NCI-H187 (cell line): ENCODE measurements around the gene FNTB.
"Not testable (repeated sequence)": the region's sequence is repeated elsewhere in the genome, so short reads cannot be mapped to it uniquely, and the experiment has no call there.

Experiments used
- DNase-seq, 2 experiments: peaks; one replicate each; lab custom pipeline; 2025; lab: John Stamatoyannopoulos, UW

The FNTB gene

DNA sequence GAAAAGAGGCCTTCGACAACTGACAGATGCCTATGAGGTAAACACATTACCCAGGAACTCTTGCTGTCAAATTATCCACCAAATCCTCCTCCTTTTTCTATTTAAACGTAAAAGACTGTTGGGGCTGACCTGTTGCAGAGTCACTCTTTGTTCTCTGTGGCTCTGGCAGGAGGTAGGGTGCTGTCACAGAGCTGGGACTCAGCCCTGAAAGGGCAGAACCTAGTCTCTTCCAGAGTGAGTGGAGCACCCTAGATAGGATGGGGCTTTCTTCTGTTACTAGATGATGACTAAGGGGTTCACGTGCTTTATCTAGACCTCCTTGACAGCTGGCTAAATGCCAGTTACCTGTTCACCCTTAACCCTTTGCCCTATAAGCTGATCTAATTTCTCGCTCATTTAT is 25.7 kb downstream of the FNTB start:
- DNase-seq, result no peak

DNA sequence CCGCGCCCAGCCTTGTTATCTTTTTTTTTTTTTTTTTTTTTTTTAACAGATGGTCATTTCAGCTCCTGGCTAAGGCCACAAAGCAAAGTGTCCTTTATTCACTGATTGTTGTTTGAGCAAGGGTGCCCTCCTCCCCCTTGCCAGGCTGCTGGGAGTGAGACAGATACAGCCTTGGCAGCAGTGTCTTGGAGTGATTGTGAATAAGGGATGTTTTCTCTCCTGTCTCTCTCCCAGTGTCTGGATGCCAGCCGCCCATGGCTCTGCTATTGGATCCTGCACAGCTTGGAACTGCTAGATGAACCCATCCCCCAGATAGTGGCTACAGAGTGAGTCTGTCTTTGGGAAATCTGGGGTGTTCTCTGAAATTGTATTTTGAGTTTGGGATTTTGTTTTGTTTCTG is 28.7 kb downstream of the FNTB start:
- DNase-seq, result no peak

DNA sequence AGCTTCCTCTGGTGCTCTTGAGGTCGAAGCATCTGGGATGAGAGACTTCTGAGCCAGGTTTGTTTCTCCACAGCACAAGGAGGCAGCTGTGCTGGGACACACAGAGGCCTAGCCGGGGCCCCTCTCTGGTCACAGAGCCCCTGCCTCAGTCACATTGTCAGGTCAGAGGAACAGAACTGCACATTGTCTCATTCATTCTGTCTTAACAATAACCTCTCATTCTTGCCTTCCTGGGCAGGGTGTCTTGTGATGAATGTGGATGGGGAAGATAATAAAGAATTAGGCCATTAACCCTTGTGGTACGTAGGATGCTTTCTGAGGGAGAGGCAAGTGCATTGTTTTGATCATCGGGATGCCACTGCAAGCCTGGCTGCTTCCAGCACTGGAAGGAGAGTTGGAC is 29.8 kb downstream of the FNTB start:
- no peak for DNase-seq

DNA sequence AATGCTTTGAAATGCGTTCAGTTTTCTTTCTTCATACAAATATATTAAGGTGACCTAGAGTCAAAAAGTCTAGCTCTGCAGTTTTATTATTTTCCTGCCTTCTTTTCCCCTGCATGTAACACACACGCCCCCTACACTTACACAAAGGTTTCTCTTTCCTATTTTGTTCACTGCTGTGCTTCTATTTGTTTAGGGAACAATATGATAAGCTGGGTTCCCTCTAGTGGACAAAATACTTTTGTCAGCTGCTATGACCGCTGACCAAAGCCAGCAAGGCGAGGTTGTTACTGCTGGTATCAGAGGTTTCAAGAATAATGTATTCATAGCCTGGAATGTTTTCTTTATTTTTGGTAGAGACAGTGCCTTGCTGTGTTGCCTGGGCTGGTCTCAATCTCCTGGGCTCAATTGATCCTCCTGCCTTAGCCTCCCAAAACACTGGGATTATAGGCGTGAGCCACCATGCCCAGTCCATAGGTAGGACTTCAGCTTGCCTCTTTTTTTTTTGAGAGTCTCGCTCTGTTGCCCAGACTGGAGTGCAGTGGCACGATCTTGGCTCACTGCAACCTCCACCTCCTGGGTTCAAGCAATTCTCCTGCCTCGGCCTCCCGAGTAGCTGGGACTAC is 33.4 kb downstream of the FNTB start:
- DNase-seq, result no peak

DNA sequence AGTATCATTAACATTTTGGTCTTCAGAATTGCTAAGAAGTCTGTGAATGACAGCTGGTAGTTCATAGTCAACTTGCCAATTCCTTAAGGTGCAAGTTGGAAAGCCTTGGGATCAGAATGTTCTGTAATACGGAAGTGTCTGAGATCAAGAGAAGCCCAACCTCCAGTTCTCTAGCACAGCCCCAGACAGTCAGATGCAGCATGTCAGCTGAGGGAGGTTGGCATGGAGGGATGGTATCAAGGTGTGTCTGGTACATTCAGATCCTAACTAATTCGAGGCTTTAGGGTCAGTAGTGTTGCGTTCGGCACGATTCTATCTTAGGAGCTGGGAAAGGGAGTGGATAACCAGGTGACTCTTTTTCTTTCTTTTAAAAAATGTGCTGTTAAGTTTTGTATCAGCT is 38.3 kb downstream of the FNTB start:
- DNase-seq, result no peak

DNA sequence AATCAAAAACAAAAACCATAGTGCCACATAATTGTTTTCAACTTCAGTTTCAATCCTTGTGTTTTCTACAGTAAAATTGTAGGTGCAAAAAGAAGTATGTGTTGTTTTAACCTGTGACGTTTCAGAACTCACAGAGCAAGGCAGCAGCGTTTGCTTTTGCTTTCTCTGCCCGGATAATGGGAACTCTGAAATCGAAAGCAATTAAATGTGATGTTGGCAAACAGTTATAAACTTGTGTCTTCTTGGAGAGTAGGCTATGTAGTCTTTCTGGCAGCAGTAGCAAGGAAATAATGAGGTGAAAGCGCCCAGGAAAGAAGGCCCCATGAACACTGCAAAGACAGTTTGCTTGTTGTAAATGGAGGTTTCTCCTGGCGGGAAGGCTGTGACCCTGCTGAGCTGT is 39.1 kb downstream of the FNTB start:
- DNase-seq, result no peak

DNA sequence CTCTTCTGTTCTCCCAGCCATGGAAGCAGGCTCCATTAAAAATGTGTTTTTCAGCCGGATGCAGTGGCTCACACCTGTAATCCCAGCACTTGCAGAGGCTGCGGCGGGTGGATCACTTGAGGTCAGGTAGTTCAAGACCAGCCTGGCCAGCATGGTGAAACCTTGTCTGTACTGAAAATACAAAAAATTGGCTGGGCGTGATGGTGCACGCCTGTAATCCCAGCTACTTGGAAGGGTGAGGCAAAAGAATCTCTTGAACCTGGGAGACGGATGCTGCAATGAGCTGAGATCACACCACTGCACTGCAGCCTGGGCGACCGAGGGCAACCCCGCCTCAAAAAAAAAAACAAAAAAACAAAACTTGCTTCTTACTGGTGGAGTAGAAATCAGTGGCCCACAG is 39.8 kb downstream of the FNTB start:
- DNase-seq, result no peak

DNA sequence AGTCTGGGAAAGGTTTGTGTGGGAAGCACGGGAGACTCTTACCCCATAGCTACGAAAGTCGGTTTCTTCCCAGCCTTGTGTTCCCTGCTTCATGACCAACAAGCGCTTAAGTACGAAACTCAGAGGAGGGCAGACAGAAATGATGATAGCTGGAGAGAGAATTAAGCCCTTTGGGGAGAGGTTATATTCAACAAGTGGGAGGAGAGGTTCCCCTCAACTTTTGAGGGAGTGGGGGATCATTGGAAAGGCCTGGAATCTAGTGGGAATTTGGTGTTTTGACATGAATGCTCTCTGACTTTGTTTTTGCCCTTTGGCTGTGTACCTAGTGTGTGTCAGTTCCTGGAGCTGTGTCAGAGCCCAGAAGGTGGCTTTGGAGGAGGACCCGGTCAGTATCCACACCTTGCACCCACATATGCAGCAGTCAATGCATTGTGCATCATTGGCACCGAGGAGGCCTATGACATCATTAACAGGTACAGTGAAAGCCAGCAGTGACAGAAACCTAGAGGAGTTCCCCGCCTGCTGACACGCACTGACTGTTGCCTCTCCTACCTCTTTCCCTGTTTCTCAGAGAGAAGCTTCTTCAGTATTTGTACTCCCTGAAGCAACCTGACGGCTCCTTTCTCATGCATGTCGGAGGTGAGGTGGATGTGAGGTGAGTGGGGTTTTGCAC is 40.6 kb downstream of the FNTB start:
- no peak for DNase-seq

DNA sequence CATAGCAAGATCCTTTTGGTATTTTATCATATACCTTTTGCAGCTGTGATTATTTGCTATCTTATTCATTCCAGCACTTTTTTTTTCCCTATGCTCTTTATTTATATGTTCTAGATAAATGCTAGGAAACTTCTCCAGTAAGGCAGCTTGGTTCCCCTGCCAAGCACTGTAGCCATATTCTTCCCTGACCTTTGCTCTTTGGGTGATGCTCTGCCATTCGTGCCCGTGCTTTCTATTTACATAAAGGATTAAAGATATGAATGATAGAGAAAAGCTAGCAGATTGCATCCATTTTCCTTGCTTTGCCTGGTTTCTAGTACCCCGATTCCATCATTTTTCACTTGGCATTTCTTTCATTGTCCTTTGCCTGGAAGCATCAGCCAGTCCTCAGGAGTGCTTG is 42.2 kb downstream of the FNTB start:
- DNase-seq, result no peak

DNA sequence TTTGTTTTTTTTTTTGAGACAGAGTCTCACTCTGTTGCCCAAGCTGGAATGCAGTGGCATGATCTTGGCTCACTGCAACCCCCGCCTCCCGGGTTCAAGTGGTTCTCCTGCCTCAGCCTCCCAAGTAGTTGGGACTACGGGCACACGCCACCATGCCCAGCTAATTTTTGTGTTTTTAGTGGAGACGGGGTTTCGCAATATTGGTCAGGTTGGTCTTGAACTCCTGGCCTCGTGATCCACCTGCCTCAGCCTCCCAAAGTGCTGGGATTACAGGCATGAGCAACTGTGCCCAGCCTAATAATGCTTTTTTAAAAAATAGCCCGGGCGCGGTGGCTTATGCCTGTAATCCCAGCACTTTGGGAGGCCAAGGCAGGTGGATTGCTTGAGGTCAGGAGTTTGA is 44.6 kb downstream of the FNTB start:
- DNase-seq, result not testable (repeated sequence)

DNA sequence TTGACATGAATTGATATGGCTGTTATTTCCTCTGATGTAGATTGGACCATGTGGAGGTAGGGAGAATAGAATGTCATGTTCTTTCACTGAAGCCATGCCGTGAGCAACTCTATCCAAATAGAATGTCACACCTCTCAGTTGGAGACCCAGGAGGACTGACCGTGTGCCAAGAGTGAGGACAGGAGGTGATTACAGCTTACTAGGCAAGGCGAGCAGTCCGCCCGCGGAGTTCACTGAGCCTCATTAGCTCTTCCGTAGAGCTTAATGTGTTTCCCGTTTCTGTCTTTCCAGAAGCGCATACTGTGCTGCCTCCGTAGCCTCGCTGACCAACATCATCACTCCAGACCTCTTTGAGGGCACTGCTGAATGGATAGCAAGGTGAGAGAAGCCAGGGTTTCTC is 45.6 kb downstream of the FNTB start:
- DNase-seq, result no peak

DNA sequence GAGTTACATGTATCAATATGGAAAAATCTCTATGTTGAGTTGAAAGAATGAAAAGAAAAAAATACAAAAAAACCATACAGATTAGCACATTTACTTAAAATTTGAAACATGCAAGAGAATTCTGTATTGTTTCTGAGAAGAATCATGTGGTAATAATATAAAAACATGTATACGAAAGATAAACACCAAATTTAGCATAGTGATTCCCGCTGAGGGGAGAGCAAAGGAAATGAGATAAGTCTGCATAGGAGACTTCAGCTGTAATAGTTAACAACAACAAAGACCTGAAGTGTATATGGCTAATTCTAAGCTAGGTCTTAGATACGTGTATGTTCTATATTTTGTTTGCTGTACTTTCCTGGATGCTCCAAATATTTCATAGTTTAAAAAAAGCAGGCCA is 46.5 kb downstream of the FNTB start:
- no peak for DNase-seq

DNA sequence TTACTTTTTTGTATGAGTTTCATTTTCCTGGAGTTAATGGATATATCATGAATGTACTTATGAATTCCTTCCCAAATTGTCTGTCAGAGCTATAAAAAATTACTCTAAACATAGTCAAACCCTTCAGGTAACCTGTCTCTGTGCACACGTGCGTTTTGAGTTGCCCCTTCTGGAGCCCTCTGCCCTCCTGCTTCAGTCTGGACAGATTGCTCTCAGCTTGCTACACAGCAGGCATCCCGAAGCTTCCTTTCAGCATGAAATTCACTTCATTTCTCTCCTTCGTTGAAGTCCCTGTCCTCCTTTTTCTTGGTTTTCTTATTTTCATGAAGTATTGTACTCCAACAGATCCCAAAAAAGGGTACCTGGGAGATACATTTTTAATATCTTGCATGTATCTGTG is 47.3 kb downstream of the FNTB start:
- DNase-seq, result no peak

DNA sequence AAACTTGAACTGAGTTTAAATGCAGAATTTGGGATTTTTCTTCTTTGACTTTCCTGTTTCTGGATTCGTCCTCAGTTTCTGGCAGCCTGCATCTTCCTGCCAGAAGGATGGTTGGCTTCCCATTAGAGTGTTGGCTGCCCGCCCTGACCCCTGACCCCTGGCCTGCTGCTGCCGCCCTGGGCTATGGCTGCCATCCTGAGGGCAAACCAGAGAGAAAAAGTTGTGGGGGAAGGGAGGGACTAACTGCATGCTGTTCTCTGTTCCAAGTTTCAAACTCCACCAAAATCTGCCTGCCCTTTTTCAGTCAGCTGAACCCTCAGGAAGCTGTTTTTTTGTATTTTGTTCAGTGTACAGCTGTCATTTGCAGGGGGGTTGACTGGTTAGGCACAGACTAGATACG is 48.4 kb downstream of the FNTB start:
- no peak for DNase-seq

DNA sequence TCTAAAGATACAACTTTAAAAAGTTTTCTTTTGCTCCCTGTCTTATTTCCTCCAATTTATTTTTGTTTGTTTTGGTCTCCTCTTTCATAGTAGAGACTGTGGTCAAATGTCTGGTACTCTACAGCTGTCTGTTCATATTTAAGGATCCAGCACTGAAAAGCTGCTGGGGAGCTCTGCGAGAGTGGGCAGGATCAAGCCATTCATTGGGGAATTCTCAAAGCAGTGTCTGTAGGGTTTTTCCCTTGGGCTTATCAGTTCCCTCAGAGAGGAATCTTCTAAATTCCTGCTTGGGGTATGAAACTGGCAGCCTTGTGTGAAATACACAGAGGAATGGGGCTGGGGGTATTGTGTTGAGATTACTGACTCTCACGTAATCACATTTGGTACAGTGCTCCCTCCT is 52.3 kb downstream of the FNTB start:
- no peak for DNase-seq

DNA sequence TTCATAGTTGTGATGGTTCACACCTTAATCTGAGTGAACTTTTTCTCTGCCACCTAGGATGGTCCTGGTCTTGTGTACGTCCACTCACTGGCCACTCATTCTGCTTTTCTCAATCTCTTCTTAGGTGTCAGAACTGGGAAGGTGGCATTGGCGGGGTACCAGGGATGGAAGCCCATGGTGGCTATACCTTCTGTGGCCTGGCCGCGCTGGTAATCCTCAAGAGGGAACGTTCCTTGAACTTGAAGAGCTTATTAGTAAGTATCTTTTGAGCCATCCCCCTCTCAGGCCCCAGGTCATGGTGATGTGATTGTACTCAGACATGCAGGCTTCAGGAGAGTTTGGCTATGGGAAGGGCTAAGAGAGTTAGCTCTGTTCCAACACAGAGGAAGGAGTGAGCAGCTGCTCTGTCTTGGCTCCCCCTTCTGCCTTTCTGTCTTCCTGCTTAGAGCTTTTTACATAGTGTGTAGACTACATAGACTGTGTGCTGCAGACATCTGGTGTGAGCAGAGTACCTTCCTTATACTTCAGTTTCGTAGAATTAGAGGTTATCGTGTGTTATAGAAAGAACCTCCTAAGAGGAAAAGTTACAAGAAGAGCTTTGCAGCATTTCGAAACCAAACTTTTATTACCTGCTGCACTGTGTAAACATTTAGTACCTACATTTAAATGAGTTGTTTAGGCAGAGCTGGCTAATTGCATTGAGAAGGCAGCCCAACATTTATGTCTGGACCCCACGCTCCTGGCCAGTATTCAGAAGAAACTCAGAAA is 54.2 kb downstream of the FNTB start:
- no peak for DNase-seq

DNA sequence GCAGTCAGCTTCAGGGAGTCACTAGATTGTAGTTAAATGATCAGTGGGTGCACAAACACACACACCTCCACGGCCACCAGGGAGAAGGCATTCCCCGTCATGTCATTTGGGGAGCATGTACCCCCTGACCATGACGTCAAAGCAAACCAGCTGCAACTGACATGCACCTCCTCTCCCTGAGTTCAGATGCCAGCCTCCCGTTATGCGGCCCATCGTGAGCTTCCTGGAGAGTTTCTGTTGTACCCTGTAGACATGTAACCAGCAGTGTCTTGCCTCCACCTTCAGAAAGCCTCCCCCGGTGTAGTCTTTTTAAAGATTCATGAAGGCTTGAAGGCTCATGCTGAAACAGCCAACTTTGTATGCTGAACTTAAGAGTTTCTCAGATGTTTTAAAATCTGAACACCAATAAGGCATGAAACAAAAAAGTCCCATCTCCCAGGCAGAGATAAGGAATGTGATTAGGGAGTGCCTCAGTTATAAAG is 54.8 kb downstream of the FNTB start:
- no peak for DNase-seq

DNA sequence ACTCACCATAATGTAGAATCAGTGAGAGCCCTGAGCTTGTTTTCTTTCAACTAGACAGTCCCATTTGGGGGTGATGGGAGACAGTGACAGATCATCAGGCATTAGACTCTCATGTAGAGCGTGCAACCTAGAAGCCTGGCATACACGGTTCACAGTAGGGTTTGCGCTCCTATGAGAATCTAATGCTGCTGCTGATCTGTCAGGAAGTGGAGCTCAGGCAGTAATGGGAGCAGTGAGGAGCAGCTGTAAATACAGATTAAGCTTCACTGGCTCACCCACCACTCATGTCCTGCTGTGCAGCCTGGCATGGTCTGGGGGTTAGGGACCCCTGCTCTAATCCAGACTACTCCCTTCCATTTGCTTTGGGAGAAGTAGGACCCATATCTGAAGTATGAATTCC is 55.6 kb downstream of the FNTB start:
- DNase-seq, result no peak

DNA sequence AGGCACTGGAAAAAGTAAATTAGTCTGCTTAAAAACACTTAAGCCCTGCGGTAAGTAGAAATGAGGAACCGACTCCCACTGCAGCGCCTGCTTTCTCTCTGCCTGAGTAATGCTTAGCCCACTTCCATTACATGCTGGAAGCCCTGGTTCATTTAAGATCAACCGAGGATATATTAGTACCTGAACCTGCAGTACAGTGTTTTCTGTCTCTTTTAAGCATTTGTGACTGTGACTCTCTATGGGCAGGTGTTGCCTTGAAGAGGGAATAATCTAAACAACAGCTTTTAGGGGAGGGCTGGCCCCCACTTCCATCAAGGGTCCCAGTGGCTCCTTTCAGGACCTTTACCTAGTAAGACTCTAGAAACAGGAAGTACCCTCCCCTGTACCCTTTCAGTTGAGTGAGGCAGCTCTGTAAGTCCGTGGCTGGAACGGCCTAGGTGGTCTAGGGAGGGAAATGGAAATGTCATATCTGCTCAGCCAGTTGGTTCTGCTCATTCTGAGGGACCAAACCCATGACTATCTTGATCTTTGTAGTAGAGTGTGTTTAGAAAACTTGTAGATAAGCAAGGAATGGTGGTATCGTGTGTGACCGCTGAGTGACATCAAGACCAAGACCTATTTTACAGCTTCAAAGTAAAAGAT is 56.2 kb downstream of the FNTB start:
- no peak for DNase-seq

DNA sequence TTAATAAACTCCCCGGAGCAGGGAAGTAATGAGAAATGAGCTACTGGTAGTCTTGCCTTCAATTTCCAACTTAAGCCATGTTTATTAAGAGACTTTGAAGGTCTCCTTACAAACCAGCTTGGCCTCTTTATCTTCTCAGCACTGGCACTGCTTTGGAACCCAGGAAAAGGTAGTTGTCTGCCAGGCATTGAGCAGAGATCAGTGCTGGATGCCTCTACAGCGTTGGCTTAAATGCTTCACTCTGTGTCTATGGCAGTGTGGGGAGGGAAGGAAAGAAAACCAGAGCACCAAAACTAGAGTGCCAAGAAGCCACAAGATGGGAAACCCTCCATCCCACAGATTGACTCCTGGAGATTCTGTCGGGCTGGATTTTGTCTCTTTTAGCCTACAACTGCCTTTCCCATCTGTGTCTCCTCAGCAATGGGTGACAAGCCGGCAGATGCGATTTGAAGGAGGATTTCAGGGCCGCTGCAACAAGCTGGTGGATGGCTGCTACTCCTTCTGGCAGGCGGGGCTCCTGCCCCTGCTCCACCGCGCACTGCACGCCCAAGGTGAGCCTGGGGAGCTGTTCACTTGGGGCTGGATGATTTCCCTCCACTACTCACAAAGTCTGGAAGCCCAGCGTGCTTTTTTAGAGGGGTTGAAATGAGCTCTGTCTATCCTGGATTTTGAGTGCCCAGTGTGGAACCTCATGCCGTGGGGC is 57.3 kb downstream of the FNTB start:
- no peak for DNase-seq

DNA sequence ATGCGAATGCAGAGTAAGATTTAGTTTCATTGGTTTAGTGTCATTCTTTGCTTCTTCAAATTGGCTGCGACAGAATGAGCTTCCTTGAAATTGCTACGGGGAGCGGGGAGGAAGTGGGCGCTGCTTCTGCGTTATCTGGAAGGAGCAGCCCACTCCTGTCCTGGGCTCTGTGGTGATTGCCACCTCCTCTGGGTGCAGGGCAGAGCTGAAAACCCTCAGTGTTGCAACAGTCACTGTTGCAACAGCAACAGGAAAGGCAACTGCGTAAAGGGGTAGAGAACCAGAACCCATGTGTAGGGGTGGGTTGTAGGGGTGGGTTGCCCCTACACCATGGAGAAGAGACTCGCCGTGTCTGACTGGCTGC is 57.9 kb downstream of the FNTB start:
- DNase-seq, result no peak

DNA sequence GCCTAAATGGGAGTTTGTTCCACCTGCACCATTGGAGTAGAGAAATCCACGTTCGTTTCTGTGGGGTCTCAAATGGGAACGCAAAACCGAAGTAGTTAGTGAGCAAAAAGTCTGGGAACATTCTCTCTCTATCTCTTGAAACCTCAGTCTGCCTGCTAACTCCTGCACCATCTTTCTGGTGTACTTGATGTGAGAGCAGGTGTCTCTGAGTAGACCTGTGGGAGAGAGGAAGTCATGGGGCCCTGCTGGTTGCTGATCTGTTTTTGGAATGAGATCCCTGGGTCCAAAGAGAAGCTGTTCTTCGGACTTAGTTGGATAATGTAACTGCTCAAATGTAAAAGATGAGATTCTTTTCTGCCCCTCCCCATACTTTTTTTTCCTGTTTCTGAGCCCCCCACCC is 58.3 kb downstream of the FNTB start:
- DNase-seq, result no peak
